Suprapubic skin (tissue), 4 donors: Measurements from ENCODE around the gene ABCF3. TPM values are rescaled to one million over a fixed set of nuclear protein-coding genes. Genes with fewer than 3 reads are reported as not detected.

Source experiments
- DNase-seq, 2 donors: peaks; one replicate each; pipeline ENCODE4 v3.0.0-alpha.2; 2019; ENCODE audit warnings: low spot score in 2 of 2
- H3K27ac ChIP-seq: fragments of 200-600 bp; sonication (generic); one replicate; pipeline ENCODE4 v1.5.1; 2019
- H3K27me3 ChIP-seq: fragments of 200-600 bp; sonication (generic); one replicate; pipeline ENCODE4 v1.5.1; 2019
- H3K36me3 ChIP-seq: fragments of 200-600 bp; sonication (generic); one replicate; pipeline ENCODE4 v1.5.1; 2019
- H3K4me1 ChIP-seq: fragments of 200-600 bp; sonication (generic); one replicate; pipeline ENCODE4 v1.5.1; 2019
- H3K4me3 ChIP-seq: fragments of 200-600 bp; sonication (generic); one replicate; pipeline ENCODE4 v1.5.1; 2019; ENCODE audit warnings: mild to moderate bottlenecking
- H3K9me3 ChIP-seq: fragments of 200-600 bp; sonication (generic); one replicate; pipeline ENCODE4 v1.5.1; 2019
- EP300 ChIP-seq: sonication (generic); formaldehyde crosslinking; IDR thresholded peaks from one replicate; pipeline ENCODE4 v1.6.1; 2017; ENCODE audit warnings: antibody characterized with exemption
- POLR2A ChIP-seq, 2 donors: fragments of 450-650 bp; IDR thresholded peaks; one replicate each; pipeline ENCODE4 v1.6.1; 2017; ENCODE audit warnings: antibody characterized with exemption in 2 of 2, mild to moderate bottlenecking in 2 of 2, moderate library complexity in 2 of 2
- POLR2AphosphoS5 ChIP-seq, 3 donors: sonication (generic); formaldehyde crosslinking; IDR thresholded peaks; one replicate each; pipeline ENCODE4 v1.6.1; 2017; ENCODE audit warnings: antibody characterized with exemption in 3 of 3
- WGBS: methylation state at CpG from one replicate; pipeline ENCODE4 v1.1.5; 2018; 5-methylcytosine and 5-hydroxymethylcytosine counted together
- total RNA-seq, 4 donors: library from RNA; depleted of rRNA; stranded (reverse); fragments of >200 nt; gene quantifications; one replicate each; pipeline ENCODE4 v1.1.0, GENCODE V29; 2016
- TF ChIP-seq, protein P1 (sequence below), 2 donors: fragments of 200-600 bp in 1 of 2; fragments of 450-650 bp in 1 of 2; sonication (generic) in 1 of 2; IDR thresholded peaks; one replicate each; pipeline ENCODE4 v1.5.1; 2016 to 2019; ENCODE audit warnings: antibody characterized with exemption in 2 of 2, mild to moderate bottlenecking in 1 of 2, moderate library complexity in 1 of 2

The ABCF3 gene
- total RNA-seq, 4 donors from 2014 or later = 44.8 to 121 (median 71.1) TPM

DNA sequence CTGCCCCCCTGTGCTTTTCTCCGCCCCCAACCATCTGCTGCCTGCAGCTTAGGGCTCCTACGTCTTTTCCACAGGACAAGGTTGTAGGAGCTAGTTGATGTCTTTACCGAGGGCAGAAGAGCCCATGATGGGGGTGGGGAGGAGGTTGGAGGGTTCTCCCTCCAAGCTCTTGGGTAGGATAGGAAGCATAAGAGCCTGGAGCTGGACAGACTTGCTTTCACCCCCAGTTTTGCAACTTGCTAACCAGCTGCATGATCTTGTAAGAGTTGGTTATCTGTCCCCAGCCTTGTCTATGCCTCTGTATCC lies 856 bp downstream of the ABCF3 start:
- Histone ChIP-seq H3K9me3 (no peaks in the 10 kb centered on the region), H3K36me3 (peaks cover 61% of the 10 kb centered on the region), H3K4me1 (peaks cover 29% of the 10 kb centered on the region), H3K27me3 (no peaks in the 10 kb centered on the region), H3K4me3 (peak overlapping the region; percentile 87), H3K27ac (no peak overlapping the region)
- no peak for TF ChIP-seq EP300
- no peak for TF ChIP-seq POLR2AphosphoS5 (IDR thresholded peaks at IDR 0.05)
- no peak for TF ChIP-seq POLR2A (IDR thresholded peaks at IDR 0.05)
- TF ChIP-seq, protein P1, sequence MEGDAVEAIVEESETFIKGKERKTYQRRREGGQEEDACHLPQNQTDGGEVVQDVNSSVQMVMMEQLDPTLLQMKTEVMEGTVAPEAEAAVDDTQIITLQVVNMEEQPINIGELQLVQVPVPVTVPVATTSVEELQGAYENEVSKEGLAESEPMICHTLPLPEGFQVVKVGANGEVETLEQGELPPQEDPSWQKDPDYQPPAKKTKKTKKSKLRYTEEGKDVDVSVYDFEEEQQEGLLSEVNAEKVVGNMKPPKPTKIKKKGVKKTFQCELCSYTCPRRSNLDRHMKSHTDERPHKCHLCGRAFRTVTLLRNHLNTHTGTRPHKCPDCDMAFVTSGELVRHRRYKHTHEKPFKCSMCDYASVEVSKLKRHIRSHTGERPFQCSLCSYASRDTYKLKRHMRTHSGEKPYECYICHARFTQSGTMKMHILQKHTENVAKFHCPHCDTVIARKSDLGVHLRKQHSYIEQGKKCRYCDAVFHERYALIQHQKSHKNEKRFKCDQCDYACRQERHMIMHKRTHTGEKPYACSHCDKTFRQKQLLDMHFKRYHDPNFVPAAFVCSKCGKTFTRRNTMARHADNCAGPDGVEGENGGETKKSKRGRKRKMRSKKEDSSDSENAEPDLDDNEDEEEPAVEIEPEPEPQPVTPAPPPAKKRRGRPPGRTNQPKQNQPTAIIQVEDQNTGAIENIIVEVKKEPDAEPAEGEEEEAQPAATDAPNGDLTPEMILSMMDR (IDR thresholded peaks at IDR 0.05) = no peak
- no peak for DNase-seq
- 12% methylated on average over 3 of the region's 3 CpGs for WGBS

DNA sequence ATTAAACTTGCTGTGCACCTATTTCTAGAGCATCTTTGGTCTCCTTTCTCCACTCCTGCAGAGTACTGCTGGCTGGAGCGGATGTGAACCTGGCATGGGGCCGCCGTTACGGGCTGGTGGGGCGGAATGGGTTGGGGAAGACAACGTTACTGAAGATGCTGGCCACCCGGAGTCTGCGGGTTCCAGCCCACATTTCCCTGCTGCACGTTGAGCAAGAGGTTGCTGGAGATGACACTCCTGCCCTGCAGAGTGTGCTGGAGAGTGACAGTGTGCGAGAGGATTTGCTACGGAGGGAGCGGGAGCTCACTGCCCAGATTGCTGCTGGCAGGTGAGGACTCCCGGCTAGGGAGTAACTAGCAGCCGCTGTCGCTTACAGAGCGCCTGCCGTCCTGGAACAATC lies 2.1 kb downstream of the ABCF3 start:
- TF ChIP-seq EP300 = no peak
- TF ChIP-seq, protein P1 (IDR thresholded peaks at IDR 0.05) = no peak
- TF ChIP-seq POLR2A (IDR thresholded peaks at IDR 0.05) = no peak
- no peak for TF ChIP-seq POLR2AphosphoS5 (IDR thresholded peaks at IDR 0.05)
- Histone ChIP-seq H3K27ac (no peak overlapping the region), H3K36me3 (peaks cover 61% of the 10 kb centered on the region), H3K4me1 (peaks cover 29% of the 10 kb centered on the region), H3K27me3 (no peaks in the 10 kb centered on the region), H3K9me3 (no peaks in the 10 kb centered on the region), H3K4me3 (no peak overlapping the region)
- no peak for DNase-seq
- 87% methylated on average over 16 of the region's 17 CpGs for WGBS

DNA sequence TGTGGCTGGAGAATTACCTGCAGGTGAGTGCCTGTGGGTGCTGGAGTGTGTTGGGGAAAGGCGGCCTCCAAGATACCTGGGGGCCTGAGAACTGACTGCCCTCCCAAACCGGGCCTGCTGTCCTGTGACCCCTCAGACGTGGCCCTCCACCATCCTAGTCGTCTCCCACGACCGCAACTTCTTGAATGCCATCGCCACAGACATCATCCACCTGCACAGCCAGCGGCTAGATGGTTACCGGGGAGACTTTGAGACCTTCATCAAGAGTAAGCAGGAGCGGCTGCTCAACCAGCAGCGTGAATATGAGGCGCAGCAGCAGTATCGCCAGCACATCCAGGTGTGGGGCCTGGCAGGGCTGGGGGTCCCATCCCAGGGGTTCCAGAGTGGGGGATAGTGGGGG lies 3.4 kb downstream of the ABCF3 start:
- no peak overlapping the region for H3K4me3 ChIP-seq
- TF ChIP-seq POLR2A (IDR thresholded peaks at IDR 0.05) = no peak
- no peak for TF ChIP-seq POLR2AphosphoS5 (IDR thresholded peaks at IDR 0.05)
- TF ChIP-seq EP300 = no peak
- TF ChIP-seq, protein P1 (IDR thresholded peaks at IDR 0.05) = no peak
- 94% methylated on average over 12 of the region's 13 CpGs for WGBS
- no peak for DNase-seq
- peaks cover 29% of the 10 kb centered on the region for H3K4me1 ChIP-seq
- no peak overlapping the region for H3K27ac ChIP-seq
- no peaks in the 10 kb centered on the region for H3K27me3 ChIP-seq
- H3K36me3 ChIP-seq = peaks cover 61% of the 10 kb centered on the region
- H3K9me3 ChIP-seq = no peaks in the 10 kb centered on the region

DNA sequence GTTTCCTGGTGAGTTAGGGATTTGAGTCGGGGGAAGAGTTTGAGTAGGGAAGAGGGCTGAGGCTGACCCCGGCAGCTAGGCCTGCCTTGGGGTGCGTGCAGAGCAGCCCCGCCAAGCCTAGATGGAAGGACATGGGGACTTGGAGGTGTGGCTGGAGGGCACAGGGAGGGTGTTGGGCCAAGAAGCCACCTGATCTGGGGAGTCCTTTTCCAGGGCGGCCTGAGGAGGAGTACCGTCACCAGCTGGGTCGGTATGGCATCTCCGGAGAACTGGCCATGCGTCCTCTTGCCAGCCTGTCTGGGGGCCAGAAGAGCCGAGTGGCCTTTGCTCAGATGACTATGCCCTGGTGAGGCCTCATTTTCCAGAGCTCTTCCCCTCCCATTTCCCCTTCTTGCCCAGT lies 6.9 kb downstream of the ABCF3 start:
- Histone ChIP-seq H3K4me3 (no peak overlapping the region), H3K36me3 (peaks cover 74% of the 10 kb centered on the region), H3K27me3 (no peaks in the 10 kb centered on the region), H3K27ac (no peak overlapping the region), H3K4me1 (peaks cover 7% of the 10 kb centered on the region), H3K9me3 (no peaks in the 10 kb centered on the region)
- 92% methylated on average over 10 of the region's 10 CpGs for WGBS
- TF ChIP-seq POLR2A (IDR thresholded peaks at IDR 0.05) = no peak
- TF ChIP-seq, protein P1 (IDR thresholded peaks at IDR 0.05) = no peak
- TF ChIP-seq POLR2AphosphoS5 (IDR thresholded peaks at IDR 0.05) = no peak
- no peak for TF ChIP-seq EP300
- DNase-seq = no peak

DNA sequence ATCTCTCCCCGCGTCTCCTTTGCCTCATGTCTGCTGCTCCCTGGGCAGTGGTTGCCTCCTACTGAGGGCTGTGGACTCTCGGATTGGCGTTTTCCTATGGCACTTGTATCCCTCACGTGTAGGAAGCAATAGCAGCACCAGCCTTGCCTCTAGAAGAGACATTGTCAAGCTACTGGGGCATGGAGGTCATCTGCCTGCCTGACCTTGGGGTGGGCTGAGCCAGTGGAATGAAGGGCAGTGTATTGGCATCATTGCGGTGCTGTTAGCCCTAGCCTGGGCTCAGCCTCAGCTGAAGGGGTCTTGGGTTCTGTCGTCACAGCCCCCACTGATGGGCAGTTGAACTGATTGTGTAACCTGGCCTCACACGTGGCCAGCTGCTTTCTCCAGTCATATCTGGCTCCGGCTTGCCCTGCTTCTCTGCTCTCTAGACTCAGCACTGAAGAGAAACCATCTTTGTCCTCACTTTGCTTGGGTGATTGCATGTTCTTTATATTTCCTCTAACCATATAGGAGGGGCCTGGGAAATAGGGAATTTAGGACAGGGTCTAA lies 8.1 kb downstream of the ABCF3 start:
- Histone ChIP-seq H3K36me3 (peaks cover 65% of the 10 kb centered on the region), H3K27ac (no peak overlapping the region), H3K4me3 (no peak overlapping the region), H3K27me3 (no peaks in the 10 kb centered on the region), H3K9me3 (no peaks in the 10 kb centered on the region), H3K4me1 (no peaks in the 10 kb centered on the region)
- DNase-seq = no peak
- 93% methylated on average over 8 of the region's 9 CpGs for WGBS
- TF ChIP-seq, protein P1 (IDR thresholded peaks at IDR 0.05) = no peak
- TF ChIP-seq POLR2A (IDR thresholded peaks at IDR 0.05) = no peak
- no peak for TF ChIP-seq EP300
- no peak for TF ChIP-seq POLR2AphosphoS5 (IDR thresholded peaks at IDR 0.05)
